ENCODE results near the gene SMDT1. TPM values are rescaled to one million over a fixed set of nuclear protein-coding genes. Genes with fewer than 3 reads are reported as not detected.
"Not testable (repeated sequence)": the region's sequence is repeated elsewhere in the genome, so short reads cannot be mapped to it uniquely, and the experiment has no call there.

The SMDT1 gene
- total RNA-seq, 1 experiment from 2014 or later = 23.6 TPM

DNA sequence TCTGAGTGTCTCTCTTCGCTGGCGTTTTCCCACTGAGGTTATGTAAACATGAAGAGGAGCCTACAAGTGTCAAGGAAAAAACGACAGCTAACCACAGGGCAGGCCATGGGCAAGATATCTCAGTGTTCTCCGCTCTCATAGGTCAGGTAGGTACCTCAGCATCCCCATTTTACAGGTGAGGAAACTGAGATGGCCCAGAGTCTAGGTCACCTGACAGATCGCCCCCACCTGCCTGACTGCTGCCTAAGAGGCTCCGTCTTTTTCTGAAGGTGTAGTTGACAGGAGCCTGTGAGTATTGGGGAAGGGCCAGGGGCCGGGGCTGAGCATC, 11.9 kb downstream of the SMDT1 start:
- in situ Hi-C loops (cut with HindIII; ENCODE audit: low sequenced_read_pairs) = no loop called here
- no peak for DNase-seq (ENCODE audit: low spot score)

DNA sequence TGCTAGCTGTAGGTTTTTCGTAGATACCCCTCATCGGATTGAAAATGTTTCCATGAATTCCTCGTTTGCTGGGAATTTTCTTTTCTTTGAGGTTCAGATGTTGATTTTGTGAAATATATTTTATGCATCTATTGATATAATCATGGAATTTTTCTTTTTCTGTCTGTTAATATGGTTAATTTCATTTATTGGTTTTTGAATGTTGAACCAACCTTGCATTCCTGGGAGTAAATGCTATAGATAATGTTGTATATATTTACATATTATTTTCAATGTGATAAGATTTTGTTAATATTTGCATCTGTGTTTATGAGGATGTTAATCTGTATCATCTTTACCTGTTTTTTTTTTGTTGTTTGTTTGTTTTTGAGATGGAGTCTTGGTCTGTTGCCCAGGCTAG, 21.7 kb downstream of the SMDT1 start:
- DNase-seq (ENCODE audit: low spot score) = no peak
- in situ Hi-C loops (cut with HindIII; ENCODE audit: low sequenced_read_pairs) = no loop called here

DNA sequence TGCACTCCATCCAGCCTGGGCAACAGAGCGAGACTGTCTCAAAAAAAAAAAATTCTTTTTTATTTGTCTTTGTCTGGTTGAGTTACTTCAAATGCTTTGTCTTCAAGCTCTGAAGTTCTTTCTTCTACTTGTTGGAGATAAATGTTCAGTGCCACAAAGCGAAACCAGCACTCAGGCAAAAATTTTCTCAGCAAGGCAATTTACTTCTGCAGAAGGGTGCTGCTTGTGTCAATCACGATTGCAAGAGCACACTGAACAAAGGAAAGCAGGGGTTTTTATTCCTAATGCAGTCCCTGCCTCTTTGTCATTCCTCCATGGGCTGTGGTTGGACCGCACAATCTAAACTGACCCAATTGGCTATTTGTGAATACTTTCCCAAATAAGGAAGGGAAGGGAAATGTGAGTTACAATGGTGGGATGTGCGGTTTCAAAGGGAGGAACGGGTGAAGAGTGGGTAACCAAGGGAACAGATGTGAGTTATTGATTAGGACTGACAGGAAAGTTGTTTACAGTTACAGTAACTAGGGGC, 24.9 kb downstream of the SMDT1 start:
- in situ Hi-C loops (cut with HindIII; ENCODE audit: low sequenced_read_pairs); DNase-seq (ENCODE audit: low spot score): not testable (repeated sequence)

DNA sequence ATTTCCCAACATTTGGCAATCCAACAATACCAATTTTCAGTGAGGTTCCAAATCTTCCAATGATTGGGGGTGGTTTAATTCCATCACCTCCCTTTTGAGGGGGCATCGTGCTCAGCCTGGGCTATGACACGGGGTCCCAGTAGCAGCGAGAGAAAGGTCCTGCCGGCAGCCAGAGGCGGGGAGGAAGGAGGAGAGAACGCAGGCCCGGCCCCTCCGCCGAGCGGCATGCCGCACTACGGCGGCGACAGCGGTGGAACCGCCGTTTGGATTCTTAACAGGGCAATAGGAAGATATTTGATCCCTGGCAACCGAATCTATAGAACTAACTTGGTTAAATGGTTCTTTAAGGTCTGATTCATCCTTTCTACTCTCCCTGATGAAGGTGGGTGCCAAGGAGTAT, 29.3 kb downstream of the SMDT1 start:
- no peak for DNase-seq (ENCODE audit: low spot score)
- in situ Hi-C loops (cut with HindIII; ENCODE audit: low sequenced_read_pairs) = no loop called here

DNA sequence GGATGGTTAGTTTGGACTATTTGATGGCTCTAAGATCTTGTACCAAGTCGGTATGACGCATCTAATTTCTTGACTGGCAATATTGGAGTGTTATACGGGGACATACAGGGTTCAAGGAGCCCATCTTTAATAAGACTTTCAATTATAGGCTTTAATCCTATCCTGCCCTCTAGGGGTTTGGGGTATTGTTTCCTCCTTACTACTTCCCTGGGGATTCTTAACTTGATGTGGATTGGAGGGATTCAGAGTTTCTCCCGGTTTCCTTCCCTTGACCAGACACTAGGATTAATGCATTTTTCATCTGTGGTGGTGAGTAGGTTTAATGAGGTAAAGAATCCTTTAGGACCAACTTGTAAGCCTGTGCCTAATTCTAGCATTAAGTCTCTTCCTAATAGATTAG, 32.3 kb downstream of the SMDT1 start:
- no peak for DNase-seq (ENCODE audit: low spot score)
- in situ Hi-C loops (cut with HindIII; ENCODE audit: low sequenced_read_pairs) = loop anchor here (10.0 kb wide), 1 partner anchor 227 kb away; no protein-coding TSS in a partner anchor

DNA sequence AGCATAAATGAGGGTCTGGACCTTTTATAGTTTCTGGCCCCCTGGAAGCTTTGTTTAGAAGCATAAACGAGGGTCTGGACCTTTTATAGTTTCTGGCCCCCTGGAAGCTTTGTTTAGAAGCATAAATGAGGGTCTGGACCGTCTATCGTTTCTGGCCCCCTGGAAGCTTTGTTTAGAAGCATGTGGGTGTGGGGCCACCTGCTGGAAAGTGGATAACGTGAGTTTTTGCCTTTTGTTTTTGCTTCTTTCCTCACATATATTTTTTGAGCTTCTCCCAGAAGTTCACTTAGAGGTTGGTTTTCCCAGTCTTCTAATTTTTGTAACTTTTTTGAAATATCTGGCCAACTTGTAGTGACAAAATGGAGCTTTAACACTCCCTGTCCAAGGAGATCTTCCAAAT, 33.3 kb downstream of the SMDT1 start:
- DNase-seq (ENCODE audit: low spot score) = peak; percentile 19

DNA sequence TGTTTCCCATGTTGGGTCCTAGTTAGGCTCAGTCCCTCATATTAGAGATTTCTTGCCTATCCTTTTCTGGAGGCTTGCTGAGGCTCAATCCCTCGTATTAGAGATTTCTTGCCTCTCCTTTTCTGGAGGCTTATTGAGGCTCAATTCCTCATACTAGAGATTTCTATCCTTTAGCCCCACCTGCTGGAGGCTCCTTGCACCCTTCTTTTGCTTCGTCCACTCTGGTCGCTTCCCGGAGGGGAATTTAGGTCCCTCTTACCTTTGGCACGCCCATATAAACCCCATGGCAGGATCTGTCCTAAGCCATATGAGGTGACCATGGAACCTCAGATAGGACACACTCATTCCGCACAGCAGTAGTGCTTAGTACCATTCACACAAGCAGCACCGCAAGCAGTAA, 35.2 kb downstream of the SMDT1 start:
- DNase-seq (ENCODE audit: low spot score) = peak; percentile 22
- in situ Hi-C loops (cut with HindIII; ENCODE audit: low sequenced_read_pairs) = loop anchor here (10.0 kb wide), 1 partner anchor 230 kb away; no protein-coding TSS in a partner anchor

More for the DNA sequence above, 33.3 kb downstream of the SMDT1 start:
- in situ Hi-C loops (cut with HindIII; ENCODE audit: low sequenced_read_pairs) = loop anchor here (10.0 kb wide), 1 partner anchor 228 kb away; no protein-coding TSS in a partner anchor

DNA sequence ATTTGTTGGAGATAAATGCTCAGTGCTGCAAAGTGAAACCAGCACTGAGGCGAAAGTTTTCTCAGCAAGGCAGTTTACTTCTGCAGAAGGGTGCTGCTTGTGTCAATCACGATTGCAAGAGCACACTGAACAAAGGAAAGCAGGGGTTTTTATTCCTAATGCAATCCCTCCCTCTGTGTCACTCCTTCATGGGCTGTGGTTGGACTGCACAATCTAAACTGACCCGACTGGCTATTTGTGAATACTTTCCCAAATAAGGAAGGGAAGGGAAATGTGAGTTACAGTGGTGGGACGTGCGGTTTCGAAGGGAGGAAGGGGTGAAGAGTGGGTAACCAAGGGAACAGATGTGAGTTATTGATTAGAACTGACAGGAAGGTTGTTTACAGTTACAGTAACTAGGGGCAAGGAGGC, 35.9 kb downstream of the SMDT1 start:
- DNase-seq (ENCODE audit: low spot score) = not testable (repeated sequence)
- in situ Hi-C loops (cut with HindIII; ENCODE audit: low sequenced_read_pairs) = loop anchor here (10.0 kb wide), 1 partner anchor 231 kb away; no protein-coding TSS in a partner anchor

DNA sequence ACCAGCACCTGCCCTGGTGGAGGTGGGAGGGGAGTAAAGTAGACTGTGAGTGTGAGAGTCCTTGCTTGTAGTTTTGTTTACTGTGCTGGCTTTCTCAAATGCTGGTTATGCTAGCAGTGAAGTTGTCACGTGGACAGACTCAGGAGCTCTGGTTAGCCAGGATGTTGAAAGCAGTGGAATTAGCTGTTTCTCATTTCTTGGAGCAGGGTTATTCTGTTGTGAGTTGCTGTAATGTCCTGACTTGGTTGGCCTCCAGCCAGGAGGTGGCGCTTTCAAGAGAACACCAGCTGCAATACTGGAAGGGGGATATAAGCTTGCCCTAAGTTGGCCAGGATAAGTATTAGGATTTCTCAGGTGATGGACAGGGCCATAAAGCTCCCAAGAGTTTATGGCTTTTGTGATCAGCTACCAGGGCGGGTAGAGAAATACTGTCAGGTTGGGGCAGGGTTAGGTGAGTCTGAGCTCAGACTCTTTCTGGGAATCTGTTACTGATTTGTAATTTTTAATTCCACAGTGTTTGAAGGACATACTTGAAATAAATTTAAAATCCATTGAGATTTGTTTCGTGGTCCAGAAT, 37.4 kb downstream of the SMDT1 start:
- no peak for DNase-seq (ENCODE audit: low spot score)
- in situ Hi-C loops (cut with HindIII; ENCODE audit: low sequenced_read_pairs) = loop anchor here (10.0 kb wide), 1 partner anchor 232 kb away; no protein-coding TSS in a partner anchor

DNA sequence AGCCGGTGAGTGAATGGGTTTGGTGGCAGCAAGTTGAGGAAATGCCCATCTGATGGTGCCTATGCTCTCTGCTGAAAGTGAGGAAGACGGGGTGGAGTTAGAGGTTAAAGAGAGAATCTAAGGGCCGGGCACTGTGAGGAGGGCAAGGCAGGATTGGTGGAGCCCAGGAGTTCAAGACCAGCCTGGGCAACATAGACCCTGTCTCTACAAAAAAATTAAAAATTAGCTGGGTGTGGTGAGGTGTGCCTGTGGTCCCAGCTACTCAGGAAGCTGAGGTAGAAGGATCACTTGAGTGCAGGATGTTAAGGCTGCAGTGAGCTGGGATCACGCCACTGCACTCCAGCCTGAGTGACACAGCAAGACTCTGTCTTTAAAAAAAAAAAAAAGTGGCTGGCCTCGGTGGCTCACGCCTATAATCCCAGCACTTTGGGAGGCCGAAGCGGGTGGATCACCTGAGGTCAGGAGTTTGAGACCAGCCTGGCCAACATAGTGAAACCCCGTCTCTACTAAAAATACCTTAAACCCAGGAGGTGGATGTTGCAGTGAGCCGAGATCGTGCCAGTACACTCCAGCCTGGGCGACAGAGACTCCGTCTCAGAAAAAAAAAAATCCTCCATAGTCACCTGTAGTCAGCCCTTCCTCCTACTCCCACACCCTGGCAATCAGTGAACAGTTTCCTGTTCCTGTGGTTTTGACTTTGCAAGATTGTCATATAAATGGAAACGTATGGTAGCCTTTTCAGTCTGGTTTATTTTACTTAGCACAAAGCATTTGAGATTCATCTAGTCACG, 40.9 kb downstream of the SMDT1 start:
- DNase-seq (ENCODE audit: low spot score); in situ Hi-C loops (cut with HindIII; ENCODE audit: low sequenced_read_pairs): not testable (repeated sequence)

DNA sequence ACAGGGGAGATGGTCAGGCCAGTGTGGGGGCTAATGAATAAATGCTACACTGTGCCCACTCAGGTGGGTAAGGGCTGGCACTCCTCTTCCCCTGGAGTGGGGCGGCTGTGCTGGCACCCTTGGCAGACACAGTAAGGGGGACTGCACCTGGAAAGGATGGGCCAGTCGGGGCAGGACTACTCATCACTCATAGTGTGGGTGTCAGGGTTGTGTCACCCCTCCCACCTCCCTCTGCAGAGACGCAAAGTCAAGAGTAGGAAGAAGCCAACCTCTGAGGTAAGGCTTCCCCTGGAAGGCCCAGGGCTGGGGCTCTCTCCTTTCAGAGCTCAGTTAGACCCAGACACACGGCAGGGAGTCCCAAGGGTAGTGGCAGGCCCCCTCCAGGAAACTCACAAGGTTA, 44.0 kb downstream of the SMDT1 start:
- DNase-seq (ENCODE audit: low spot score); in situ Hi-C loops (cut with HindIII; ENCODE audit: low sequenced_read_pairs): not testable (repeated sequence)

DNA sequence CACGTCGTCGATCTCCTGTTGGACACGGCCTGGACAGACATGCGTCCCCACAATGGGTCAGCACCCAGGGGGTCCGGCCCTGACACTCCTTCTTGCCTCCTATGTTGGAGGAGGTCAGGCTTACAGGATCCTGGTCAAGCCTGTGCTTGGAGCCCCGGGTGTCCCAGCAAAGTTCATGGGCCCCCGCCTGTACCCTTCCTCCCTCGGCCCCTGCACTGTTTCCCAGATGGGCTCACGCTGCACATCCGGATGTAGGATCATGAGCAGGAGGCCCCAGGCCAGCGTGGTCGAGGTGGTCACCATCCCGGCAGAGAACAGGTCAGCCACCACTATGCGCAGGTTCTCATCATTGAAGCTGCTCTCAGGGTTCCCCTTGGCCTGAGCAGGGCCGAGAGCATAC, 48.1 kb downstream of the SMDT1 start:
- in situ Hi-C loops (cut with HindIII; ENCODE audit: low sequenced_read_pairs) = no loop called here
- DNase-seq (ENCODE audit: low spot score) = no peak

DNA sequence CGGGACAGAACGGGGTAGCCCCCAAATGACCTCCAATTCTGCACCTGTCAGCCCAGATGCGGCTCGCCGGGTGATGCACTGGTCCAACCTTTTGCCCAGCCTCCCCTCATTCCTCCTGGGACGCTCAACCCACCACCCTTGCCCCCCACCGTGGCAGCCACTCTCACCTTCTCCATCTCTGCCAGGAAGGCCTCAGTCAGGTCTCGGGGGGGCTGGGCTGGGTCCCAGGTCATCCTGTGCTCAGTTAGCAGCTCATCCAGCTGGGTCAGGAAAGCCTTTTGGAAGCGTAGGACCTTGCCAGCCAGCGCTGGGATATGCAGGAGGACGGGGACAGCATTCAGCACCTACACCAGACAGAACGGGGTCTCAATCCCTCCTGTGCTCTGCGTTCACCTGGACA, 48.5 kb downstream of the SMDT1 start:
- in situ Hi-C loops (cut with HindIII; ENCODE audit: low sequenced_read_pairs); DNase-seq (ENCODE audit: low spot score): not testable (repeated sequence)

DNA sequence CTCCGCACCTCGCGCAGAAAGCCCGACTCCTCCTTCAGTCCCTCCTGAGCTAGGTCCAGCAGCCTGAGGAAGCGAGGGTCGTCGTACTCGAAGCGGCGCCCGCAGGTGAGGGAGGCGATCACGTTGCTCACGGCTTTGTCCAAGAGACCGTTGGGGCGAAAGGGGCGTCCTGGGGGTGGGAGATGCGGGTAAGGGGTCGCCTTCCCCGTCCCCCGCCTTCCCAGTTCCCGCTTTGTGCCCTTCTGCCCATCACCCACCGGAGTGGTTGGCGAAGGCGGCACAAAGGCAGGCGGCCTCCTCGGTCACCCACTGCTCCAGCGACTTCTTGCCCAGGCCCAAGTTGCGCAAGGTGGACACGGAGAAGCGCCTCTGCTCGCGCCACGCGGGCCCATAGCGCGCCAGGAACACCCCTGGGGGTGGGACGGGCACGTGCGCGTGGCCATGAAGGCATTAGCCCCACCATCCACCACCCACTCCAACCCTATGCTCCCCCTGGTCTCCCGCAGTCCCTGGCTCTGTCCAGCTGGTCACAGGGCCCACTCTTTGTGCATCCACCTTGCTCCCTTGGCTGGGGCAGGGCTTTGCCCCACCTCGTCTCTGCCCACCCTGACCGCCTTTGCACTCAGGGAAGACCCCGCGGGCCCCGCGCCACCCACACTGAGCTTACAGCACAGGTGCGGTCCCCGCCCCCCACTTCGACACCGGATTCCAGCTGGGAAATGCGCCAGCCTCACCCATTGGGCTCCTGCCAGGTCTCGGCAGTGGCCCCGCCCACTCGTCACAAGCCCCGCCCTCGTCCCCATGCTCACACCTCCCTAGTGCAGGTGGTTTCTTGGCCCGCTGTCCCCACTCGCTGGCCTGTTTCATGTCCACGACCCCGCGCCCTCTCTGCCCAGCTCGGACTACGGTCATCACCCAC, 49.5 kb downstream of the SMDT1 start:
- DNase-seq (ENCODE audit: low spot score); in situ Hi-C loops (cut with HindIII; ENCODE audit: low sequenced_read_pairs): not testable (repeated sequence)

DNA sequence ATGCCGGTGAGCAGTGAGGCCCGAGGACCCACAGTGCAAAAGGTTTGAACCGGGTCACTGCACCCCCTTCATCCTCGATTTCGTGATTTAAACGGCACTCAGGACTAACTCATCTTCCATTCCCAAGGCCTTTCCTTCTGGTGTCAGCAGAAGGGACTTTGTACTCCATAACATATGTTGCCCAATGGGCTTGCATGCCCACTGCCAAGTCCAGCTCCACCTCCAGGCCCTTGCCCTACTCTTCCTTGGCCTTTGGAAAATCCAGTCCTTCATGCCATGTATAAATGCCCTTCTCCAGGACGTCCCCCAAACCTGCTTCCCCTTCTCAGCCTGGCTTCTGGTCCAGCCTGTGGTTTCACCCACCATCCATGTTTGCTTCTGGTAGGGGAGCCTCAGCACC, 50.7 kb downstream of the SMDT1 start:
- DNase-seq (ENCODE audit: low spot score); in situ Hi-C loops (cut with HindIII; ENCODE audit: low sequenced_read_pairs): not testable (repeated sequence)

DNA sequence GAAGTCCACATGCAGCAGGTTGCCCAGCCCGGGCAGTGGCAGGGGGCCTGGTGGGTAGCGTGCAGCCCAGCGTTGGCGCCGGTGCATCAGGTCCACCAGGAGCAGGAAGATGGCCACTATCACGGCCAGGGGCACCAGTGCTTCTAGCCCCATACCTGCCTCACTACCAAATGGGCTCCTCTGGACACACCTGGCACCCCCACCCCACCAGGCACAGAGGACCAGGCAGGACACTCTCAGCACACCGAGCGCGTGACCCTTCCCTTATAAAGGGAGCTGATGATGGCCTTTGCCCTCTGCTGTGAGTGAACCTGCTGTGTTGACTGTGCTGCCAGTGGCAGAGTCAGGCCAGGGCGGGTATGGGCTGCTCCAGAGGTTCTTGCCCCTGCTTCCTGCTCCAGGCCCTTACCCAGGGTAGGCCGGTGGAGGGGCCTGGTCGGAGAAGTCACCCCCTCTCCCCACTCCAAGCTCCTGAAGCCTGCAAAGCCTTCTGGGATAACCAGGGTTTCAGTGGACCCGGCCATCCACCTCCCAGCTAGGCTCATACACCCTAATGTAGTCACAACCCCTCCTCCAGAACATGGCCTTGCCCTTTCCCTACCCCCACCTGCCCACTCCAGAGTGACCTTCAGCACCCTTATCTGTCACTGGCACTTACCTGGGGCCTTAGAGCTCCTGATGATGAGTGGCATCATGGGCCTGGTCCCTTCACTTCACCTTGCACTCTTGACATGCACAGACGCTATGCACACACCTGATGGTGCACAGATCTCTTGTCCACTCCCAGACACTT, 51.3 kb downstream of the SMDT1 start, which contains the start of gene CYP2D6:
Gene CYP2D6, minus strand, starts transcription at position 172 of the 793 bp plus-strand sequence. Its CDS starts 19 bp downstream, at position 153.
- in situ Hi-C loops (cut with HindIII; ENCODE audit: low sequenced_read_pairs) = not testable (repeated sequence)

DNA sequence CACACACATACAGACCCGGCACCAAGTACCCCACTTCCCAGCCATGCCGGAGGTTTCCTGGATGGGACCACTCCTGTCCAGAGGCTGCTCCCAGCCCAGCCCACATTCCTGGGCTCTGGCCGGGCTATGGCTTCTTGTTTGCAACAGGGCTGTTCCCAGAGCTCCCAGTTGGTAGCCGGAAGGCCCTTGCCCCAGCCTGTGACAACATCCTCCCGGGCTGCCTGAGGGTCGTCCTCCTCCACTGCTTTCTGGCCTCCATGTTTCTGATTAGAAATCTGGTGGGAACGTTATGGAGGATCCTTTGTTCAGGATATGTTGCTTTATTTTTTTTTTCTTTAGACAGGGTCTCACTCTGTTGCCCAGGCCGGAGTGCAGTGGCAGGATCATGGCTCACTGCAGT, 52.1 kb downstream of the SMDT1 start:
- DNase-seq (ENCODE audit: low spot score) = no peak
- in situ Hi-C loops (cut with HindIII; ENCODE audit: low sequenced_read_pairs) = no loop called here

More for the DNA sequence above, 51.3 kb downstream of the SMDT1 start, which contains the start of gene CYP2D6:
- DNase-seq (ENCODE audit: low spot score) = not testable (repeated sequence)

DNA sequence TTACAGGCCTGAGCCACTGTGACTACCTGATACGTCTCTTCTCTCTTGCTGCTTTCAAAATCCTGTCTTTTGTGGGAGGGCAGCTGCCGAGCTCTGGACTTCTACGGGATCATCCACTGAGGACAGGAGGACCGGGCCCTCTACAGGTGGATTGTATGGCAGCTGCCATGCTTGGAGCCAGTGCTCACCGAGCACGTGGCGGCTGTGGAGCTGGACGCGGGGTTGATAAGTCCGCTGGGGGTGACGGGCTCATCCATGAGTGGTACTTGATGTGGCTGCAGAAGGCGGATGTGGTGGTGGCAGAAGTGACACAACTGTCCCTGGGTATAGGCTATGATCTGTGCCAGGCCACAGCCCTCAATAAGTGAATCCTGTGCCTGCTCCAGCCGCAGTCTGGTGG, 53.0 kb downstream of the SMDT1 start:
- in situ Hi-C loops (cut with HindIII; ENCODE audit: low sequenced_read_pairs) = no loop called here
- DNase-seq (ENCODE audit: low spot score) = no peak

All from G401 (cell line).